ENCODE measurements around the gene GOLGA7B. TPM values are rescaled to one million over a fixed set of nuclear protein-coding genes. Genes with fewer than 3 reads are reported as not detected.
"Not testable (repeated sequence)": the region's sequence is repeated elsewhere in the genome, so short reads cannot be mapped to it uniquely, and the experiment has no call there.

The GOLGA7B gene
- total RNA-seq, 1 experiment from 2014 or later: 0.03 TPM

DNA sequence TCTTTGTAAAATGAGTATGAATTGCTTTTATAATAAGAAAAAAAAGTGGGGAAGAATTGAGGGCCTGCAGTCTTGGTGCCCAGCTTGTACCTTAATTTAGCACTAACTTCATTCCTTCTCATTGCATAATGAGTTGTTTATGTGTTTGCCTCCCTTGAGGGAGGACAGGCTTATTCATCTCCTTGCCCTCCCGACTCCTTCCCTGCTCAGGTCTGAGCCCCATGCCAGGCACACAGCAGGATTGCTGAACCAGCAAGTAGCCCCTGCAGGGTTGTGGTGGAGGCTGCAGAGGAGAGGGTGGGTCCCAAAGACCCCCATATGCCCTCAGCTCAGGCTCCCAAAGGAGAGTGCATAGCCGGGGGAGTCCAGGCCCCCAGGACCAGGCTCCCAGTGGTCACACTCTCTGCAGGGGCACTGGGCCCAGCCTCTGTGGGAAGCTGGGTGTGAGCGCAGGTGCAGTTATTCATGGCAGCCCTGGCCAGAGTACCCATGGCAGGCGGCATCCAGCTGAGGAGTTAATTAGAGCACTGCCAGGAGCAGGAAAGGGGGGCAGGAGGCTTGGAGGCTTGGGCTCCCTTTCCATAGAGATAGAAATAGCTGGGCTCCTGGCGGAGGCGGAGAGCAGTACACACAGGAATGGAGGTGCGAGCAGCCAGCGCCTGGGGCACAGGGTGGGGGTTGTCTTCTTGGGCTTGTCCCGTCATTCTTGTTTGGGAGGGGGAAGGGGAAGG, 28.2 kb upstream of the GOLGA7B start:
- peaks cover 7% of the 10 kb centered on the region for H3K4me1 ChIP-seq (replicated peaks)
- no peak overlapping the region for H3K27ac ChIP-seq
- no peaks in the 10 kb centered on the region for H3K9me3 ChIP-seq (replicated peaks)
- DNase-seq (ENCODE audit: low read depth in 1 of 2, low spot score in 2 of 2): no peak
- no peaks in the 10 kb centered on the region for H3K27me3 ChIP-seq (replicated peaks)
- no peak overlapping the region for H3K4me3 ChIP-seq
- no peaks in the 10 kb centered on the region for H3K36me3 ChIP-seq

DNA sequence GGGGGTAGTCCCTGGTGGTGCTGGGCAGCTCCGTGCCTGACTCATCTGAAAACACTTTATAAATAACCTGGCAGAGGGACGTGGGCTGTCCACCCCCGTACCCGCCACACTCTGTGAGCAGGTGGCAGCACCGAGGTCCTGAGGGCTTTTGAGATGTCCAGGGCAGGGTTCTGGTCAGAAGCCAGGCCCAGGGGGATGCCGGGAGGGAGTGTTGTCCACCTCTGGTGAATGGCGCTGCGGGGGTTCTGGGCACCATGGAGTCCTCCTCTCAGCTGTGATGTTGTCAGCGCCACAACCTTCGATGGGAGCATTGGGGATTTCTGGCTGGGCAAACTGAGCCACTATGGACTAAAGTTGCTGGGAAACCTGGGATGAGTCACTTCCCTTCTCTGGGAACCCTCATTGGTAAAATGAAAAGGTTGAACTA, 27.4 kb upstream of the GOLGA7B start:
- H3K9me3 ChIP-seq (replicated peaks): no peaks in the 10 kb centered on the region
- no peak for DNase-seq (ENCODE audit: low read depth in 1 of 2, low spot score in 2 of 2)
- no peaks in the 10 kb centered on the region for H3K36me3 ChIP-seq
- no peak overlapping the region for H3K4me3 ChIP-seq
- H3K27me3 ChIP-seq (replicated peaks): no peaks in the 10 kb centered on the region
- H3K27ac ChIP-seq: no peak overlapping the region
- peaks cover 9% of the 10 kb centered on the region for H3K4me1 ChIP-seq (replicated peaks)

GRCh38 chr10:97823734-97824133, 25.9 kb upstream of the GOLGA7B start:
- Histone ChIP-seq H3K9me3 (replicated peaks) (no peaks in the 10 kb centered on the region), H3K36me3 (no peaks in the 10 kb centered on the region), H3K27me3 (replicated peaks) (no peaks in the 10 kb centered on the region), H3K4me1 (replicated peaks) (peaks cover 24% of the 10 kb centered on the region), H3K4me3 (no peak overlapping the region), H3K27ac (no peak overlapping the region)
- no peak for DNase-seq (ENCODE audit: low read depth in 1 of 2, low spot score in 2 of 2)

DNA sequence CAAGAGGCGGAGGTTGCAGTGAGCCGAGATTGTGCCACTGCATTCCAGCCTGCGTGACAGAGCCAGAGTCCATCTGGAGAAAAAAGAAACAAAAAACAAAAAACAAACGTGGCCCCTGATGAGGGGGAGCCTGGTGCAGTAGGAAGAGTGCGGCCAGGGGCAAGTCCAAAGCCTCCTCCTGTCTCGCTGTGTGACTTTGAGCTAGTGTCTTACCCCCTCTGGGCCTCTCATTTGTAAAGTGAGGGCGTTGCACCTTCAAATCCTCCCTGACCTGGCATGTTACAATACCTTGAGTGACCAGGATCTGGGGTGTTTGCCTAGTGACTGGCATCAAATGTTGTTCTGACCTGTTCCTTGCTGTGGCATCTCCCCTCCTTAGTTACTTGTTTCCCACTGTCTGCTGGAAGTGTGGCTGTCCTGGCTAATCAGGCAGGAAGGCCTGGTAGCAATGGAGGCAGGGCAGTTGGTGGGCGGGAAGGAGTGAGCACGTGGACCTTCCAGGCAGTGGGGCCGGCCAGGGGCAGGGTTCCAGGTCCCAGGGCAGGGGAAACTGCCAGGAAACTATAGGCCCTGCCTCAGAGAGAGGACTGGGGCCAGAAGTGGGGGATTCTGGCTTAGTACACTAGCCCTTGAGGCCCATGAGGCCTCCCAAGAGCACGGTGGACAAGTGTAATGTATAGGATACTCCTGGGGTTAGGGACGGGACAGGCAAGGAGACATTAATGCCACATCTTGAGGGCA, 24.5 kb upstream of the GOLGA7B start:
- Histone ChIP-seq H3K36me3 (no peaks in the 10 kb centered on the region), H3K4me3 (no peak overlapping the region), H3K27me3 (replicated peaks) (no peaks in the 10 kb centered on the region), H3K4me1 (replicated peaks) (peaks cover 36% of the 10 kb centered on the region), H3K9me3 (replicated peaks) (no peaks in the 10 kb centered on the region), H3K27ac (no peak overlapping the region)
- DNase-seq (ENCODE audit: low read depth in 1 of 2, low spot score in 2 of 2): no peak

- no peaks in the 10 kb centered on the region for H3K9me3 ChIP-seq (replicated peaks)
- H3K27me3 ChIP-seq (replicated peaks): no peaks in the 10 kb centered on the region
- no peak for DNase-seq (ENCODE audit: low read depth in 1 of 2, low spot score in 2 of 2)
Observed at GRCh38 chr10:97826892-97827291, 22.8 kb upstream of the GOLGA7B start.

DNA sequence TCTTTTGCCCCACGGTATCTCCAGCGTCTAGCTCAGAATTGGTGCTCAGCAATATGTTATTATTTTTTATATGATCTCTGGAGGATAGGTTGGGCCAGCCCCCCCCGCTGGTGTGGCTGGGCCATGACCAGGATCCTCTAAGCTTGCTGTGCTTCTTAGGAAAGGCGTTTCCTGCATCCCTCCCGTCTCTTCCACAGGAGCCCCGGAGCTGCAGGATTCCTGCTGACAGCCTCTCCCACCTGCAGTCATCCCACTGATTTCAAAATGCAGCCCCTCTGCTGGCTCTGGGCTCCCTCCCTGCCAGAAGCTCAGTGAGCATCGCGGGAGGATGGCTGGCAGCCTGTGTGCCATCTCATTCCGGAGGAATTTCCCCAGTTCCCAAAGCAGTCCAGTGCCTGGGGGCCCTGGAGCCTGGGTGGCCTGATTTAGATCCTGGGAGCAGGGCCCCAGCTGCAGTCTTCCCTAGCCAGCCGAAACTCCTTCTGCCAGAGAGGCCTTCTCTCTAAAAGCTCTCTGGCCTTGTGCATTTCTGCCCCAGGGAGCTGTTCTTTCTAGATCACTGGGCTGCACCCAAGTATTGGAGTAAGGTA, 21.8 kb upstream of the GOLGA7B start:
- DNase-seq (ENCODE audit: low read depth in 1 of 2, low spot score in 2 of 2): peak; percentile 71 to 82
- Histone ChIP-seq H3K27me3 (replicated peaks) (no peaks in the 10 kb centered on the region), H3K9me3 (replicated peaks) (no peaks in the 10 kb centered on the region), H3K36me3 (no peaks in the 10 kb centered on the region), H3K27ac (no peak overlapping the region), H3K4me3 (no peak overlapping the region), H3K4me1 (replicated peaks) (peaks cover 33% of the 10 kb centered on the region)

More at GRCh38 chr10:97826892-97827291, 22.8 kb upstream of the GOLGA7B start:
- H3K36me3 ChIP-seq: no peaks in the 10 kb centered on the region
- H3K27ac ChIP-seq: no peak overlapping the region
- H3K4me1 ChIP-seq (replicated peaks): peaks cover 34% of the 10 kb centered on the region
- H3K4me3 ChIP-seq: no peak overlapping the region

DNA sequence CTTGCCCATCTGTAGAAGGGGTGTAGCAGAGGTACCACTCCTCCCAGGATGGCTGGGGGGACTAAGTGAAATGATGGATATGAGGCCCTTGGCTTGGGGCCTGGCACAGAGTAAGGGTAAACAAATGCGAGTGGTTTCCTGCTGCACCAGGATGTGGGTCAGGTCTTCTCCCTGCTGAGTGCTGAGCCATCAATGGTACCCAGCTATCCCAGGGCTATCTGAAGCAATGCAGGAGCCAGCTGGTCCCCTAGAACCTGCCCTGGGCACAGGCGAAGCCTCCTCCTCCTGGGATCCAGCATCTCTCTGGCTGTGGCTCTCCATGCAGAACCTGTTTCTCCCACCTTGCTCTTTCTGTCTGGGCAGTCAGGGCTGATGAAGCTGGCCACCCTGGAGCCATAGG, 20.9 kb upstream of the GOLGA7B start:
- Histone ChIP-seq H3K27me3 (replicated peaks) (no peaks in the 10 kb centered on the region), H3K9me3 (replicated peaks) (no peaks in the 10 kb centered on the region), H3K4me1 (replicated peaks) (peaks cover 33% of the 10 kb centered on the region), H3K27ac (no peak overlapping the region), H3K4me3 (no peak overlapping the region), H3K36me3 (no peaks in the 10 kb centered on the region)
- no peak for DNase-seq (ENCODE audit: low read depth in 1 of 2, low spot score in 2 of 2)

DNA sequence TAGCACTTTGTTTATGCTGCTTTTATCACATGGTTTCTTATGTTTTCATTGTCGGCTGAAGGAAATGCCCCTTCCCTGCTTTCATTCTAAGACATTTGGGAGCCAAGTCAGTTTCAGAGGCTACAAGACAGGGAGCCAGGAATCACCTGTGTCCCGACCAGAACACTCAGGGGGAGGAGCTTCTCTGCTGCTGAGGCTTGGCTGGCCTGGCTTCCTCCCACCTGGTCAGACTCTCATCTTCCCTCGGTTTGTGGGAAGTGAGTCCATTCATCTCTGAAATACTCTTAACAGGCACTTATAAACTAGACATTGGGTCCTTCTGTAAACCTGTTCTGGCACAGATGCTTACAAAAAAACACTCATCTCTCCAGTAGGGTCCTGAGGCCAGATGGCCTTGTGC, 19.6 kb upstream of the GOLGA7B start:
- H3K36me3 ChIP-seq: no peaks in the 10 kb centered on the region
- no peaks in the 10 kb centered on the region for H3K27me3 ChIP-seq (replicated peaks)
- no peaks in the 10 kb centered on the region for H3K9me3 ChIP-seq (replicated peaks)
- no peak overlapping the region for H3K27ac ChIP-seq
- H3K4me3 ChIP-seq: no peak overlapping the region
- H3K4me1 ChIP-seq (replicated peaks): peaks cover 33% of the 10 kb centered on the region
- DNase-seq (ENCODE audit: low read depth in 1 of 2, low spot score in 2 of 2): peak in 1 of 2 experiments; percentile 23

DNA sequence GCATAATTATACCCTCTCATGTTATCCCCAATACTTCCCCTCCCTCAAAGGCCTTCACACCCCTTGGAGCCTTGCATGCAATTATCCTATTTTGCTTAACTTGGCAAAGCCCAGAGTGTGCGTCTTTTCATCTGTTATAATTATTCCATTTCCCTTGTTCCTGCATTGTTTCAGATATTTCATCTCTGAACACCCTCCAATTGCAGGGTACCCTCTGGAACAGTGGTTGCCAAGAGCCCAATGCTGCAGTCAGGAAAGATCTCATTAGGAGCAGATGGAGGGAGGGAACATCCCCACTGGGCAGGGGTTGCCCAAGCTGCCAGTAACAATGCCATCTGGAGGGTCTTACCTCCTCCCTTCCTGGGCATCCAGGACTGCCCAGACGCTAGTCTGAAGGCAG, 18.4 kb upstream of the GOLGA7B start:
- Histone ChIP-seq H3K36me3 (no peaks in the 10 kb centered on the region), H3K27me3 (replicated peaks) (no peaks in the 10 kb centered on the region), H3K4me3 (no peak overlapping the region), H3K27ac (no peak overlapping the region), H3K4me1 (replicated peaks) (peaks cover 33% of the 10 kb centered on the region), H3K9me3 (replicated peaks) (no peaks in the 10 kb centered on the region)
- no peak for DNase-seq (ENCODE audit: low read depth in 1 of 2, low spot score in 2 of 2)

- DNase-seq (ENCODE audit: low read depth in 1 of 2, low spot score in 2 of 2): no peak
- no peak overlapping the region for H3K27ac ChIP-seq
- H3K27me3 ChIP-seq (replicated peaks): no peaks in the 10 kb centered on the region
- H3K9me3 ChIP-seq (replicated peaks): no peaks in the 10 kb centered on the region
- H3K4me3 ChIP-seq: no peak overlapping the region
- H3K4me1 ChIP-seq (replicated peaks): peaks cover 17% of the 10 kb centered on the region
- H3K36me3 ChIP-seq: no peaks in the 10 kb centered on the region
Observed at GRCh38 chr10:97836446-97836845, 13.2 kb upstream of the GOLGA7B start.

DNA sequence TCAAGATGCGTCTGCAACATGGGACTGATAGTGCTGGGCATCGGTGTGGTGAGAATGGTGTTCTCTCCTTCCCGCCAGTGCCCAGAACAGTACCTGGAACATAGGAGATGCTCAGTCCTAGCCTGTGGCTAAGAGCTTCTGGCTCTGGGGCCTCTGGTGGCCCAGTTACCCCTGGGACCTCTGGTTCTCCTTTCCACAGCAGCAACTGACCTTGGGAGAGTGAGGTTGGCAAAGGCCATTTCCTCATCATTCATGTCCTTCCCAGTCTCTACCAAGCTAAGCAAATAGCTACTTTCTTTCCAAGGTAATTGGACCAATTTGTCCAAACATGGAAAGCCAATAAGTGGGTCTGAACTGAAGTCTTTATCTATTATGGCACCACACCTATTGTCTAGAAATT, 11.6 kb upstream of the GOLGA7B start:
- Histone ChIP-seq H3K9me3 (replicated peaks) (no peaks in the 10 kb centered on the region), H3K36me3 (no peaks in the 10 kb centered on the region), H3K4me1 (replicated peaks) (peaks cover 28% of the 10 kb centered on the region), H3K4me3 (no peak overlapping the region), H3K27me3 (replicated peaks) (no peaks in the 10 kb centered on the region), H3K27ac (no peak overlapping the region)
- DNase-seq (ENCODE audit: low read depth in 1 of 2, low spot score in 2 of 2): no peak

DNA sequence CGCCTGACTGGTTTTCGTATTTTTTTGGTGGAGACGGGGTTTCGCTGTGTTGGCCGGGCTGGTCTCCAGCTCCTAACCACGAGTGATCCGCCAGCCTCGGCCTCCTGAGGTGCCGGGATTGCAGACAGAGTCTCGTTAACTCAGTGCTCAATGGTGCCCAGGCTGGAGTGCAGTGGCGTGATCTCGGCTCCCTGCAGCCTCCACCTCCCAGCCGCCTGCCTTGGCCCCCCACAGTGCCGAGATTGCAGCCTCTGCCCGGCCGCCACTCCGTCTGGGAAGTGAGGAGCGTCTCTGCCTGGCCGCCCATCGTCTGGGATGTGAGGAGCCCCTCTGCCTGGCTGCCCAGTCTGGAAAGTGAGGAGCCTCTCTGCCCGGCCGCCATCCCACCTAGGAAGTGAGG, 8.5 kb upstream of the GOLGA7B start:
- not testable (repeated sequence) for H3K27ac ChIP-seq; H3K36me3 ChIP-seq; H3K4me3 ChIP-seq; H3K9me3 ChIP-seq (replicated peaks); DNase-seq (ENCODE audit: low read depth in 1 of 2, low spot score in 2 of 2); H3K27me3 ChIP-seq (replicated peaks)
- H3K4me1 ChIP-seq (replicated peaks): peaks cover 33% of the 10 kb centered on the region

GRCh38 chr10:97842114-97842513, 7.5 kb upstream of the GOLGA7B start:
- H3K4me1 ChIP-seq (replicated peaks): peaks cover 33% of the 10 kb centered on the region
- H3K36me3 ChIP-seq; H3K4me3 ChIP-seq; H3K9me3 ChIP-seq (replicated peaks); DNase-seq (ENCODE audit: low read depth in 1 of 2, low spot score in 2 of 2); H3K27ac ChIP-seq; H3K27me3 ChIP-seq (replicated peaks): not testable (repeated sequence)

DNA sequence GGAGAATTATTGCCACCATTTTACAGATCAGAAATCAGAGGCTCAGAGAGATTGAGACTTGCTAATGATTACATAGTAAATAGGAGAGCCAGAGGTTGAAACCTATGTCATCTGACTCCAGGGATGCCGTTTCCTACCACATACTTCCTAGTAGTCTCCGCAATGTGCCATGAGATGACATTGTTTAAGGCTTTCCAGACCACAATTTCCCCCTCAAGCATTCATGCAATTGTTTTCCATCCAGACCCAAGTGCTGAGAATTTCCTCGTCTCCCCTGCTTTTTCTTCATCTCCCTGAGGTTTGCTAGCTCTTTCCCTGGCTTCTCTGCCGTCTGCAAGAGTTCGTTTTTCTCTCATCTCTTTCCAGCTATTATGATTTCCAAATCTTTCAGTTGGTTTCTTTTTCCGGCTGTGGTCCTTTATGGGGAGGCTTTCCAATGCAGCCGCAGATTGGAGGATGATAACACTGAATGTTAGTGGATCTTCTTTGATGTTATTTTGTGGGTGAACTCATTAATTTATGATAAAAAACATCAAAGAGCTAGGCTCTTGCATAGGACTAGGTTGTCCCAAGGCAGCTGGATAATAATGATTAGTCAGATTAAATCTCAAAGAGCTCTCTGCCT, 6.9 kb upstream of the GOLGA7B start:
- Histone ChIP-seq H3K27ac (no peak overlapping the region; the same call in 1 of the 2 replicates), H3K36me3 (no peaks in the 10 kb centered on the region), H3K4me1 (replicated peaks) (peaks cover 33% of the 10 kb centered on the region), H3K9me3 (replicated peaks) (no peaks in the 10 kb centered on the region), H3K4me3 (no peak overlapping the region), H3K27me3 (replicated peaks) (no peaks in the 10 kb centered on the region)
- DNase-seq (ENCODE audit: low read depth in 1 of 2, low spot score in 2 of 2): peak in 1 of 2 experiments; percentile 62

Data from SJSA1 (cell line).